Effector memory CD4-positive, alpha-beta T cell (primary cell): Measurements from ENCODE around the gene MGAT5B.

ENCODE experiments used
- DNase-seq, 3 donors: peaks; one replicate each; pipeline ENCODE4 v3.0.0-alpha.2; 2020
- H3K27ac ChIP-seq: 2 replicates; pipeline ENCODE4 v1.7.0; 2013; ENCODE audit warnings: mild to moderate bottlenecking, low read length, moderate library complexity; ENCODE audit not compliant: insufficient read depth, poor library complexity, severe bottlenecking
- H3K27me3 ChIP-seq: replicated peaks from 2 replicates; pipeline ENCODE4 v1.7.0; 2013; ENCODE audit warnings: mild to moderate bottlenecking, low read length; ENCODE audit not compliant: insufficient read depth, control insufficient read depth, poor library complexity, severe bottlenecking
- H3K36me3 ChIP-seq: 2 replicates; pipeline ENCODE4 v1.7.0; 2013; ENCODE audit warnings: mild to moderate bottlenecking, low read length, moderate library complexity; ENCODE audit not compliant: control insufficient read depth, insufficient read depth
- H3K4me1 ChIP-seq: 2 replicates; pipeline ENCODE4 v1.7.0; 2013; ENCODE audit warnings: low read length, mild to moderate bottlenecking; ENCODE audit not compliant: control insufficient read depth, insufficient read depth, poor library complexity, severe bottlenecking
- H3K4me3 ChIP-seq: 2 replicates; pipeline ENCODE4 v1.7.0; 2013; ENCODE audit warnings: low read length, low read depth, mild to moderate bottlenecking; ENCODE audit not compliant: insufficient read depth, poor library complexity, severe bottlenecking
- H3K9me3 ChIP-seq: 2 replicates; pipeline ENCODE4 v1.7.0; 2013; ENCODE audit warnings: mild to moderate bottlenecking, low read length, moderate library complexity; ENCODE audit not compliant: control insufficient read depth

Gene MGAT5B

GRCh38 chr17:76911299-76912017 is 43.3 kb downstream of the MGAT5B start:
- Histone ChIP-seq H3K27me3 (no peaks in the 10 kb centered on the region), H3K4me3 (no peak overlapping the region), H3K36me3 (no peaks in the 10 kb centered on the region), H3K27ac (no peak overlapping the region), H3K4me1 (no peaks in the 10 kb centered on the region), H3K9me3 (no peaks in the 10 kb centered on the region)
- no peak for DNase-seq

GRCh38 chr17:76912421-76913164 is 44.4 kb downstream of the MGAT5B start:
- Histone ChIP-seq H3K36me3 (no peaks in the 10 kb centered on the region), H3K9me3 (no peaks in the 10 kb centered on the region), H3K27me3 (no peaks in the 10 kb centered on the region), H3K4me3 (no peak overlapping the region), H3K4me1 (no peaks in the 10 kb centered on the region), H3K27ac (no peak overlapping the region)
- no peak for DNase-seq

DNA sequence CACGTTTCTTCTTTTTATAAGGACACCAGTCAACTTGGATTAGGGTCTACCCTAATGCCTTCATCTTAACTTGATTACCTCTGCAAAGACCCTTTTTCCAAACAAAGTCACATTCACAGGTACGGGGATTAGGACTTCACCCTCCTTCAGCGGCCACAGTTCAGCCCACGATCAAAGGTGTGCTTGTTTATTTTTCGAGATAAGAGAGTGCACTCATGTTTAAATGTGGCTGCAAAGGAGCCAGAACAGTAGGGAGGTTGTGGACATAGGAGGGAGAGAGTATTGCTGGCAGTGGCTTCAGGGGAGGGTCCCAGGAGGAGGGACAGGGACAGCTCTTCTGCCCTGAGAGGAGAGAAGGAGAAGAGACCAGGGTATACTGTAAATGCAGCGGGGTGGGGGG is 46.7 kb downstream of the MGAT5B start:
- no peaks in the 10 kb centered on the region for H3K27me3 ChIP-seq
- H3K27ac ChIP-seq = no peak overlapping the region
- no peak overlapping the region for H3K4me3 ChIP-seq
- no peaks in the 10 kb centered on the region for H3K36me3 ChIP-seq
- no peaks in the 10 kb centered on the region for H3K4me1 ChIP-seq
- no peaks in the 10 kb centered on the region for H3K9me3 ChIP-seq
- no peak for DNase-seq

- H3K36me3 ChIP-seq = no peaks in the 10 kb centered on the region
- no peak overlapping the region for H3K27ac ChIP-seq
- DNase-seq = no peak
- H3K4me1 ChIP-seq = no peaks in the 10 kb centered on the region
- no peaks in the 10 kb centered on the region for H3K9me3 ChIP-seq
- no peaks in the 10 kb centered on the region for H3K27me3 ChIP-seq
- H3K4me3 ChIP-seq = no peak overlapping the region
Measured at GRCh38 chr17:76915840-76916510, 47.8 kb downstream of the MGAT5B start.

DNA sequence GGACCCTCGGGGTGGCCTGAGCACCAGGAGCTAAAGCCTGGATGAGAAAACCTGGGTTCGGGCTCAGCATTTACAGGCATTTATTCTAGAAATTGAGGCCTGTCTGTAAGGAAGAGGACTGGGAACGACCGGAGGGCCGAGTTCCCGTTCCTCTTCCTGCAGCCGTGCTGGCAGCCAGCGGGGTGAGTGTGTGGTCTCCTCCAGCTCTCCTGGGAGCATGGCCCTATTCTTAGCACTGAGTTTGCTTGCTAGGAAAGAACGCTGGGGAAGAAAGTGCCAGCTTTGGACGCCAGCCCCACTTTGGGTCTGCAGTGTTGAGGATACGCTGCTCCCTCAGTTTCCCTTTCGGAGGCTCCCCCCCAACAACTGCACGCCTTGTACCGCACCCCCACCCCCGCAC is 49.6 kb downstream of the MGAT5B start:
- H3K4me1 ChIP-seq = no peaks in the 10 kb centered on the region
- no peak overlapping the region for H3K4me3 ChIP-seq
- no peak for DNase-seq
- H3K36me3 ChIP-seq = no peaks in the 10 kb centered on the region
- H3K27me3 ChIP-seq = no peaks in the 10 kb centered on the region
- H3K9me3 ChIP-seq = no peaks in the 10 kb centered on the region
- H3K27ac ChIP-seq = no peak overlapping the region

DNA sequence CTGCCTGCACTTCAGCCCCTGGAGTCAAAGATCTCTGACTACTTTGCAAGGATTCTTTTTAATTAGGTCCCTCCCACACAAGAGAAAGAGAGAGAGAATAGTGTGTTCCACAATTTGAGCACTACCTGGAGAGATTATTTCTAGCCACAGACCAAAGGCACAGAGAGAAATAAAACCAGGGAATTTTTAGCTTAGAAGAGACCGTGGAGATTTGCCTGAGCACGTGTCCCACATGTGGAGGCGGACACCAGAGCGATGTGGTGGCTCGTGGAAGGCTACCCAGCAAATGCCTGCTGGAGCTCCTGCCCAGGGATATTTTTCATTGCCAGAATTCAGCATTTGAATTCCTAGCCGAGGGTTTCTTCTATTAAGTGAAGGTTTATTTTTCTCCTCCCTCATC is 50.6 kb downstream of the MGAT5B start:
- H3K27me3 ChIP-seq = no peaks in the 10 kb centered on the region

DNA sequence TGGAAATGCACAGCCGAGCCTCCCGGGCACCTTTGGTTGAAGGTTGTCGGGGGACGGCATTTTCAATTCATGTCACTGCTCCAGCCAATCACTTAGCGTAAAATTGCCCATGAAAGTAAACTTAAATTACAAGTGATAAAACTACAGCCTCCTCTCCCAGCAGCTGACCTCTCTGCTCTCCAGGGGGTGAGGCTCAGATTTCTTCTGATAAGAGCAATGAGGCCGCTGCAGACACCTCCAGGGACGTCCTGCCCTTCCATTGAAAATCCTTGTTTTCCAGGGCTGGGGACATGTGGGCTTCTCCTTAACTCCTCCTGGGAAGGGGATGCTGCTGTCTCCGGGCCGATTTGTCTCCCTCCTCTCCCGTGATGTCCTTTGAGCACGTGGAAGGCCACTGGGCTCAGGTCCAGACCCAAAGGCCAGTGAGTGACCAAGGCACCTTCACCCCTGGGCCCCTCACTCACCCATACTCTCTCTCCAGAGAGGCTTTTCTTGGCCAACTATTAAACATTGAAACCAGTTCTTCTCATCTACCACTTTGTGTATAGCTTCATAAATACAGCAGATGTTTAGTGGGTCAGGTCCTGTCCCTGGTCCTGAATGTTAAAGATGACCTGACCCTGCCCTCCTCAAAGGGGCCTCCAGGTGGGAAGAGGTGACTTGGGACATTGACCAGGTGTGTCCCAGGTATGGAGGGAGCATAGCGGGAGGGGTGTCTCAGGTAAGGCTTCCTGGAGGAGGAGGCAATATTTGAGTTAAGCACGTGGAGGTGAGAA is 52.3 kb downstream of the MGAT5B start:
- Histone ChIP-seq H3K27me3 (no peaks in the 10 kb centered on the region), H3K27ac (no peak overlapping the region), H3K36me3 (no peaks in the 10 kb centered on the region), H3K4me3 (no peak overlapping the region), H3K4me1 (no peaks in the 10 kb centered on the region), H3K9me3 (no peaks in the 10 kb centered on the region)
- no peak for DNase-seq

More for the DNA sequence above, 50.6 kb downstream of the MGAT5B start:
- Histone ChIP-seq H3K9me3 (no peaks in the 10 kb centered on the region), H3K36me3 (no peaks in the 10 kb centered on the region), H3K27ac (no peak overlapping the region), H3K4me3 (no peak overlapping the region), H3K4me1 (no peaks in the 10 kb centered on the region)
- DNase-seq = no peak

- Histone ChIP-seq H3K36me3 (no peaks in the 10 kb centered on the region), H3K27me3 (no peaks in the 10 kb centered on the region), H3K27ac (no peak overlapping the region), H3K4me1 (no peaks in the 10 kb centered on the region), H3K4me3 (no peak overlapping the region), H3K9me3 (no peaks in the 10 kb centered on the region)
- no peak for DNase-seq
Measured at GRCh38 chr17:76921340-76922036, 53.3 kb downstream of the MGAT5B start.

DNA sequence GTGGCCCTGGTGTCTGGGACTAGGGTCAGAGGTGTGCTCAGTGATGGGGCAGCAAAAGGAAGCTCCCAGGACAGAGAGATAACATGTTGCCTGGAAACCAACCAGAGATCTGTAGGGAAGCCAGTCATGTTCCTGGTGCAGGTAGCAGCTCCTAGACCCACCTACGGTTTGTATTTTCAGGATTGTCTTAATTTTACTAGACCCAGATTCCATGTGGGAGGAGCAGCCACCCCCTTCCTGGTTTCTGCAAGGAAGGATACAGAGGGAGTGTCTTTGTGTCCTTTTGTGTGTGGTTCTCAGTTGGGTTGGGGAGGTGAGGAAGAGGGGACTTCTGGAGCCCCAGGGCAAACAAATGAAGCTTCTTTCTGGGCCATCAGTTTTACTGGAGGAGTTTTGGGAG is 53.9 kb downstream of the MGAT5B start:
- no peaks in the 10 kb centered on the region for H3K4me1 ChIP-seq
- H3K9me3 ChIP-seq = no peaks in the 10 kb centered on the region
- no peak for DNase-seq
- no peak overlapping the region for H3K27ac ChIP-seq
- H3K27me3 ChIP-seq = no peaks in the 10 kb centered on the region
- H3K4me3 ChIP-seq = no peak overlapping the region
- no peaks in the 10 kb centered on the region for H3K36me3 ChIP-seq
